GM11168 (cell line): ENCODE data around the gene CREBBP.

ENCODE experiments used
- in situ Hi-C: fragments of 300-500 bp; cut with MboI; formaldehyde crosslinking; loops from one replicate; pipeline ENCODE4 v1.12.0; 2022; ENCODE audit warnings: low sequenced_read_pairs; ENCODE audit not compliant: unreplicated experiment

Gene CREBBP

DNA sequence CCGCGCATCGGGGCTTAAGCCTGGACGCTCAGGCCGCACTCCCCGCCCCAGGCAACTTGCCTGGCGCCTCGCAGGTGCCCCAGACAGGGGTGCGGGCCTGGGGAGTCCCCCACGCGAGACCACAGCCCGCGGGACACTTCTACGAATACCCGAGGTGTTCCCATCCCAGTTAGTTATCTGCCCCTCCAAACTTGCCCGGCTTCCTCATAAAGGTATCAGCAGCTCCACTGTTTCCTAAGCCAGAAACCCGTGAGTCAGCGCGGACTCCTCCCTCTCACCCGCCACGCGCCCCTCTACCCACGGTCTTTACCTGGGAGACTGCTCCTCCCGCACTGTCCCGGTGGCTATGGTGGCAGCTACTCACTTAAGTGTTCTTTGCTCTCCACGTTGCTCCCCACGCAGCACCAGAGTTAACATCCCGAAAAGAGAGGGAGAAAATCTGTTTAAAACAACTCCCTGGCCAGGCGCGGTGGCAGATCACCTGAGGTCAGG is 1.0 kb upstream of the CREBBP start:
- in situ Hi-C loops, result no loop called here

DNA sequence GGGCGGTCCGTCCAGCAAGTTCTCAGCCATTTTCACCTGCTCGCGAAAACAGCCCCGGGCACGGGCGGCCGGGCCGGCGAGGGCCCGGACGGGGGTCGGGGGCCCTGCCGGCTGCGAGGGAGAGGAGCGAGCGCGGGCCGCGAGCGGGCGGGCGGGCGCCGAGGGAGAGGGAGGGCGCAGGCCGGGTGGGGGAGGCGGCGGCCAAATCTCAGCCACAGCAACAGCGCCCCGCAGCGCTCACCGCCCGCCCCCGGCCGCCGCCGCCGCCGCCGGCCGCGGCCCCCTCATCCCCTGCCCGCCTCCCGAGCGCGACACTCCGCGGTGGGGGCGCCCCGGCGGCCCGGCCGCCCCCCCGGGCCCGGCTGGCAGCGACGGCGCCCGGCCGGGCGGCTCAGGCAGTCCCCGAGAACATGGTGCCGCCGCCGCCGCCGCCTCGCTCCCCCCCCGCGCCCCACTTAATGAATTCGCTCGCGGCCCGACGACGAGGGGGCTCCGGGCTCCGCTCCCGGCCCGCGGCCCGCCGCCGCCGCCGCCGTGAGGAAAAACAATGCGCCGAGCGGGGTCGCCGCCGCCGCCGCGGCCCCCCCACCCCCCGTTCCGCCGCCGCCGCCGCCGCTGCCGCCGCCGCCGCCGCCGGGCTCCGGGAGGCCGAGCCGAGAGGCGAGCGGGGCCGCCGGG is 487 bp downstream of the CREBBP start:
- in situ Hi-C loops, result no loop called here

DNA sequence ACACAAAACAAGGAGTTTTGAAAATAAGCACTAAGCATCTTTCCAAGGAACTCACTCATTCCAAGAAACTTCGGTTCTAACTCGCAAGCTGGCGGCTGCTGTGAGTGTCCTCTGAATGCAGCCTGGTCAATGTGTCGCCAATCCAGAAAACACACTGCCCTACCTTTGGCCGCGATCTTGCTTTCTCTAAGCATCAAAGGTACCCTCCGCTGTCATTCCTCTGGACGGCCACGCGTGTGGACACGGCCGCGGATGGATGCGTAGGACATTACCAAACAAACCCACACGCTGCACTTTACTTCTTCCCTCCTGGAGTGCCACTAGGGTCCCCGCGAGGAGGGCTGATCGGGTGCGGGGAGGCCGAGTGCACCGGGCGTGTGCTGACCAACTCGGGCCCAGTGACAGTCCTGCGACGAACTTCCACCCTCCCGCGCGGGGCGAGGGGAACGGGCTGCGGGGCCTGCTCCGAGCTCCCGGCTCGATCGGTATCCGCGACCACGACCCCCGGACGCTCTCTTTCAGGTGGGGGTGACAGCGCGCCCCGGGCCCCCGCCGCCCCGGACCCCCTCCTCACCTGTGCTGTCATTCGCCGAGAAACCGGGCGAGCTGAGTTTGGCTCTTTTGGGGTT is 1.1 kb downstream of the CREBBP start:
- in situ Hi-C loops, result no loop called here

DNA sequence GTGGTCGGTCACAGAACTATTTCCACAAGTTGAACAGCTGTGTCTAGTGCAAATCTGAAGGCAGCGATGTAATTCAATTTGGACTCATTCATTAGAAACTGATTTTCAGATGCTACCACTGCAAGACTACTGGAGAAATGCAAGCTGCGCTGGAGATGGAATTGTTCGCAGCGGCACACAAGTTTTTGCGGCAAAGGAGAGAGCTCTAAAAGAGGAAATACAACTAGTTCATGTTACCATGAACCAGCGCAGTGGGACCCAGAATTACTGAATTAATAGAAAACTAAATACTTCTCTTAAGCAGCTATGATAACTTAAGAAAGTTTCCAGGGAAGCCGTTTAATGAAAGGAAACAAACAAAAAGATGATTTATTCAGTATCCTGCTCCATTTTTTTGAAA is 1.9 kb downstream of the CREBBP start:
- in situ Hi-C loops, result no loop called here

DNA sequence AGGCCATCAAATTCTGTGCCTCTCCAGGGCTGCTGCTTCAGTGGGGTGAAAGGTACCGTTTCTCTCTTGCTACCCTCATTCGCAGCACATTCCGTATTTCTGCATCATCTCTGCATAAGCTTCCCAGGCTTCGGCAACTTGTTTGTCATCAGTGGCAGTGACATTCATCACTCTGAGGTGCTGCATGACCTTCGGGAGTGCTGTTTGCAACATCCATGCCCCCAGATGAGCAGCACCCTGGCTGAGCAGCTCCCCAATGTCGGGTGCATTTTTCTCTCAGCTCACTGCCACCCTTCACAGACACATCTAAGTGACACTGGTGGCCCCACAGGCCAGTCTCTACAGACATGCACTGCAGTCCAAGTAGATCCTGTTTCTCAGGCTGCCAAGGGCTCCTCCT is 3.8 kb downstream of the CREBBP start:
- in situ Hi-C loops, result no loop called here

DNA sequence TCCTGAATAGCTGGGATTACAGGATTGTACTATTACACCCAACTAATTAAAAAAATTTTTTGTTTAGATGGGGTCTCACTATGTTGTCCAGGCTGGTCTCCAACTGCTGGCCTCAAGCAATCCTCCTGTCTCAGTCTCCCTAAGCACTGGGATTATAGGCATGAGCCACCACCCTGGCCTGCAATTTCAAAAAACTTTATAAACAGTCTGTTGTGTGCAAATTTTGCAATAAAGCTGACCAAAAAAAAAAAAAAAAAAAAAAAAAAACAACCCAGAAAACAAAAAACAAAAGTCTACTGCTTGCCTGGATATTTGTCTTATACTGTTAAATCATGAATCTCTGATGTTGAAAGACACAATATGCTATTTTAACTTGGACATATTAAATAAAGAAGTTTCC is 4.4 kb downstream of the CREBBP start:
- in situ Hi-C loops, result no loop called here

DNA sequence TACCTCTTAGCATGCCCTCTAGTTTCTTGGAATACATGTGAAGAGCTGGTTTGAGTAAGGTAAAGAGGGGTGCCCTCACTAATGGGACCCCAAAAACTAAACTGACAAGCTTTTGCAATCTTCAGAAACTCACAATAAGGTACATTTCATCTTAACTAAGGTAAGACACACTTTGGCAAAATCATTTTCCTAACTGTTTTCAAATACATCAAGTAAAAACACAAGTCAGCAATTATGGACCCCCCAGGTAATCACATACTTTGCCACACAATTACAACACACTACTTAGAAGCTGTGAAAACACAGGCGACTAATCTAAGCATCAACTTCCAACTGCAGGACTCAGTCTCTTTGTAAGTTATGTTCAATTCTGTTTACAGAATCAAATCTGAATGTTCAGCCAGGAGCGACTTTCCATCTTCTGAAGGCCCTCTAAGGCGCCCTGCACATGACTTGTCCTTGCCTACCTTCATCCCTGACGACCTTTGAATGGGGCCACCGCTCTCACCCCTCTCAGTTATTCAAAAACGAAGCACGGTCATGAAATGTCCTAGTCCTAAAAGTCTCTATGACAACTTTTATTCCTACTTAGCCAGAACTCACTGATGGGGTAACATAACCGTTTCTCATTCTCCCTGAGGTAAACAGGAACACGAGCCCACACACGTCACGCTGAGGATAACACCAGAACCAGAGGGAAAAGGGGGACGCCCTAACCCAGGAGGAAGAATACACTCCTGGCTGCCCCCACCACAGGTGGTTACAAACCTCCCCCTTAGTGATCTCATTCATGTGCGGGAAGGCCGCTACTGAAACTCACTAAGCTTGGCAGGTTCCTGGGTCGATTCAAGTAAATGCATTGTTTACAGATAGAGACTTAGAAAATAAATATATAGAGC is 5.5 kb downstream of the CREBBP start:
- in situ Hi-C loops, result no loop called here

DNA sequence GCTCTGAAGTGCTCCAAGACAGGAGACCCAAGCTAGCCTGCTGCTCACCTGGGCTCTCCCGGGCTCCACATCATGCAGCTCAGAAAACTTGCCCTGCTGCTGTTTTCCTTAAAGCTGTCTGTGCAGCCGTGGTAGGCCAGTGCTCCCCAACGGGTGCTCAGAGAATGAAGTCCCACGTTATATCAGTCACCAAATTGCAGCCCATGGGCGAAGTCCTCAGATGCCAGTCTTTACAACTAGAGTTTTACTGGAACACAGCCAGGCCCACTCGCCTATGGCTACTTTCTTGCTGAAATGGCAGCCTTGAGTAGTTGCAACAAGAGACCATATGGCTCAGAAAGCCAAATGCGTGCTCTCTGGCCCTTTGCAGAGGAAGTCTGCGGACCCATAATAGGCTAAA is 6.3 kb downstream of the CREBBP start:
- in situ Hi-C loops, result no loop called here

DNA sequence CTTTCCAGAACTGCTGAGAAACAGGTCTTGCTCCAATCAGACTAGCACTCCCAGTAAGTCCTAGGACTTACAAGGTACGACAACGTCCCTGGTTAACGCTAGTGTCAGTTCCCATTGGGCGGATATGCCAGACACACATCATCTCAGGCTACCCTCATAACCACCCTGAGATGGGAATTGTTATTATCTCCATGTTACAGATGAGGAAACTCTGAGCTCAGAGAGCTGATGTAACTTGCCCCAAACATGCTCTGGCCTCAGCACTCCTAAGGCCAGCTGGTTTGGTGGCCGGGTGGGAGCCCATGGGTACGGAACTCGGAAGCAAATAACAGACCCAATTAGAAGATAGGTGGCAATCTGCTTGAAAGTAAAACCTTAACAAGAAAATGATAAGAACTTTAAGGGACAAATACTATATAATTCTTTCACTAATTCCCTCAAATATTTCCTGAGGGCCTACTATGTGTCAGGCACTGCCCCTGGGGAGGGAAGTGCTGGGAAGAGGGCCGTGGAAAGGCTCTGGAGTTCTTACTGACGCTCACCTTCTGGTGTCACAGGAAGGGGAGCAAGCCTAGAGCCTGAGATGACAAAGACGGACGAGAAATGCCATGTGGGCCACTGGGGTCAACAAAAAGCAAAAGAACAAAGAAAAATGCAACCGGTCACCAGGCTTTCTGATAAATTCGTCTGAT is 6.9 kb downstream of the CREBBP start:
- in situ Hi-C loops, result no loop called here

DNA sequence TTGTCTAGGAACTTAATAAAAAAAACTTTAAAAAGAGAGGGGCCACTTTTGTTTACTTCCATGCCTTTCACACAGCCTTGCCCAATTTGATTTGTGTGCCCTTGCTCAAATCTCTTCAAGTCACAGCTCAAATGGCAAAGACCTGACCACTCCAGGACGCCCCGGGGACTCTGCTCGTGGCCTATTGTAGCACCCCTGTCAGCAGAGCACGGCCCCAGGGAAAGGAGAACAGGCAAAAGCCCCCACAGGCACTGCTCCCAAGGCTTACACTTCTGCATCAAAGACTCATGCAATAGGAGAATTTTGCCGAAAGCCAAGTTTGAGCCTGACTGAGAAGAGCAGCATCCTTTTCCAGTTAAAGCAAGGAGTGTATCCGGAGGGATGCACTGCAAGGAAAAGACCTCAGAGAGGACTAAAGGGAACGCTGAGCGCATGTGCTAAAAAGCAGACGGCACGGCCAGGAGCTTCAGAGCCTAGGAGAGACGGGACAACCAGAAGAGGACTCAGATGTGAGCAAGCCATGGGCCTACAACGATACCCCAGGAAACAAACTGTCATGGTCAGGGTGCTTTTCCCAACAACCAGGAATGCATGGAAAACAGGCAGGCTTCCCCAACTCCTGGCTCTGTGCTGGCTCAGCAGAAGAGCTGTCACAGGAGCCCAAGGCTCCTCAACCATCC is 8.2 kb downstream of the CREBBP start:
- in situ Hi-C loops, result no loop called here

DNA sequence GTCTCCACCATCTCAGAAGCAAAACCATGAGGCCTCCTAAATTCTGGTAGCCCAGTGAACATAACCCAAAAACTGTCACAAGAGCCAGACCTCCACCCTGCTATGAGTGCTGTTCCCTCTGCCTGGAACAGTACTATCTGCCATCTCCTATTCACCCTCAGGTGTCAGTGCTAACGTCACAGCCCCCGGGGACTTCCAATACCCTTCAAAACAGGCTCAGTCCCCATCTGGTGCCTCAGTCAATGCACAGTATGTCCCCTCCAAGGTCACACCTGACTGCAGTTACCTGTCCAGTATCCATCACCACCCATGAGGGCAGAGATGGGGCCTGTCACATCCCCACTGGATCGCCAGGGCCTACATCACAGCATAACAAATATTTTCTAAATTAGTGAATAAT is 11.5 kb downstream of the CREBBP start:
- in situ Hi-C loops, result no loop called here

DNA sequence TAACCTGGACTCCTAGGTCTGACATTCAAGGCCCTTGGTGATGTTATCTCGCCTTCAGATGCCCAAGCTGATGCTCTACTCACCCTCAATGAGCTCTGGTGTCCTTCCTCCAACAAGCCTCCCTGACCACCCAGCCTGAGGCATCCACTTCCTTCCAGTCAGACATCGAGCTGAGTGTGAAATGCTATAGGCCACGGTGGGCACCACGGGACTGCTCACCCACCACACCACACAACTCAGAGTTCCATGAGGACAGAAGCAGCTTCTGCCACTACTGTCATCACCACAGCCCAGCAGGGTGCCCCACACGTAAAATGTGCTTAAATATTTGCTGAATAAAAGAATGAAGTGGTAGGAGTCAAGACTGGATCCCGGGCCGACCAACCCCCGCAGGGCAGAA is 12.0 kb downstream of the CREBBP start:
- in situ Hi-C loops, result no loop called here

DNA sequence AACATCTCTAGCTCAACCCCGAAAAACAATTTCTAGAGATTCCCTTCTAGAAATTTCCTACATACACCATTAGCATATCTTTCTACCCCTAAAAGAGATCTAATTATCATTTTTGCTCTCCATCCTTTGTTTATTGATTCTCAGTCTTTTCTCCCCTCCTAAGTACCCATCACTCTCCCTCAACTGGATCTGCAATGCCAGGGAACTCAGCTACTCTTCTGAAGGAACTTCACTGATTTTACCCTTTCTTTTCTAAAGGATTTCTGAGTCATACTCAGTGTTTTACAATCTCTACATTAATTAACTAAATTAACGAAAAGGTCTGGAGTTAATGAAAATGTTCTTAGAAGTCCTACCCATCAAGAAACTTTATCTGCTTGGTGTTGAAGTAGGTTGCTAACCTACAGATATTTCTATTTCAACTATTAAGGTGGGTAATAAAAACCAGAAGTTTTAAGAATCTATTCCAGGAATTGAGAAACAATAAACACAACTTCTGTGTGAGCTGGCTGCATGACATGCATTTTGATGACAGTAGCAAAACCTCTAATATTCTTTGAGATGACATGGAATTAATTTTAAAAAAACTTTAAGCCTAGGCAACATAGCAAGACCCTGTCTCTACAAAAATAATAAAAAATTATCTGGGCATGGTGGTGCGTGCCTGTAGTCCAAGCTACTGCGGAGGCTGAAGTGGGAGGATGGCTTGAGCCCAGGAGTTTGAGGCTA is 13.6 kb downstream of the CREBBP start:
- in situ Hi-C loops, result no loop called here

DNA sequence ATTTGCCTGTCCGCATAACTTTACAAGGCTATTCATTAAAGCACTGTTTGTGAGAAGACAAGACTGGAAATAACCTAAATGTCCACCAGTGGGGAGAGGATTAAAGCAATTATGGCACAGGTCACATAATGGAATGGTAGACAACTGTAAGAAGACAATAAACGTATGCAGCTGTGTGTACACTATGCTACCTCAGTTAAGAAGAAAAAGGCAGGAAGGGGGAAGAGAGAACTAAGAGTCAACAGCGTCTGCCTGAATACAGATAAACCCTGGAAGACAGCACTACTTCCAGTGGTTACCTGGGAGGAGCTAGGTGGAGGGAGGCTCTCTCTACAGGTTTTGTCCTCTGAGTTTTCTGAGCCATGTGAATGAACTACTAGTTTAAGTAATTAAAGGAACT is 15.3 kb downstream of the CREBBP start:
- in situ Hi-C loops, result no loop called here

DNA sequence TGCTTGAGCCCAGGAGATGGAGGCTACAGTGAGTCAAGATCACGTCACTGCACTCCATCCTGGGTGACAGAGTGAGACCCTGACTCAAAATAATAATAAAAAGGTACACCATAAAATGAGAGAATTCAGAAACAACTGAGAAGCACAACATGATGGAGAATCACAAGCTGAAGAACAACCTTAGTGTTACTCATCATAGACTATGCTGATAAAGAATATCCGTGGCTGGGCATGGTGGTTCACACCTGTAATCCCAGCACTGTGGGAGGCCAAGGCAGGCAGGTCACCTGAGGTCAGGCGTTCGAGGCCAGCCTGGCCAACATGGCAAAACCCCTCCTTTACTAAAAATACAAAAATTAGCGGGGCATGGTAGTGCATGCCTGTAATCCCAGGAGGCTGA is 16.0 kb downstream of the CREBBP start:
- in situ Hi-C loops, result no loop called here

DNA sequence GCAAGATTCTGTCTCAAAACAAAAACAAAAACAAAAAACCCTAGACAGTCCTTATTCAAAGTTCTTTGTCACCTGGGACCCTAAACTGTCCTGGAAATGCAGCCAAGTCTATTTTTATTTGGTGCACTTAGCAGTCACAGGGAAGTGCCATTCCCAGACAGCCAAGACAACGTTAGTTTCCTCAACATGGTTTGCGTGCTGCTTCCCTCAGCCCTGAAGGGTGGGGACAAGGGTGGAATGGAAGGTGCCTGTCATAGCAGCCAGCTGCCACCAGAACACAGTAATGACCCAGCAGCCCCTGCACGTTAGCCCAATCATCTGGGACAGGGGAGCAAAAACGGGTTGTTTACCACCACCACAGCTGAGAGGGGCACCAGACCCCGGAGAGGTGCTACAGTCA is 16.9 kb downstream of the CREBBP start:
- in situ Hi-C loops, result no loop called here

DNA sequence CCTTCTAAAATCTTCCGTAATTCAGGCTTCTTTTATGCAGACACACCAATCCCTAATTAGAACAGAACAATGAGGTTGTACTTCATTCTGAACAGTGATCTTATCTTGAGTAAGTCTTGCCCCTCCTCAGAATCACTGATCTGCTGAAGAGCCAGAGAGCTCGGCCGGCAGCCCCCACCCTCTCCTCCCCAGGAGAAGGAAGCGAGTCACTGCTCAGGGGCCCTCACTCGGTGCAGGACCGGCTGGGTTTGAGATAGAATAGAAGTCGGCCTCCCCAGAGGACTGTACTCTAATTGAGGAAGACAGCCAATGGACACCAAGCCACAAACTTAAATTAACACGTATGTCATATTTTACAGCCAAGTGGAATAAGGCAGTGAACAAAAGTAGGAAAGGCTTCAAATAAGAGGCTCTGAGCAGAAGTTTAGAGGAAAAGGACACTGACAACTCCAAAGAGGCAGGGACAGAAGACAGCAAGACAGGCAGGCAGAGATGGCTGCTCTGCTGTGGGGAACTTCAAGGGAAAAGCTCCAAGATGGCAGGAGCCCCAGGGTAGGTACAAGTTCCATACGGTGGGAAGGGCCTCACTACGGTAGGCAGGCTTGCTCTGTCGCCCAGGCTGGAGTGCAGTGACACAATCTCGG is 18.6 kb downstream of the CREBBP start:
- in situ Hi-C loops, result no loop called here

DNA sequence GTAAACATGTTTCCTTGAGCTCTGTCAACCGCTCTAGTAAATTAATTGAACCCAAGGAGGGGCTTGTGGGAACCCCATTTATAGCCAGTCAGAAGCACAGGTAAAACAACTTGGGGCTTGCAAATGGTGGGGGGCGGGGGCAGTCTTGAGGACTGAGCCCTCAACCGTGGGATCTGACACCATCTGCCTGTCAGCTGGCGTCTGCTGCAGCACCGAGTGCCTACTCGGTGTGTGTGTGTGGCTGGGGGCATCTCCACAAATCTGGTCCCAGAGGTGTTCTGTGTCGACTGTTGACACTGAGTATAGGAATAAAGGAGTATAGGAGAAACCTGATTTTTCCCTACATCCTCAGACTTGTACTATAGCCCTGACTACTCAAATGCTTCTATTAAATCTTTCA is 20.6 kb downstream of the CREBBP start:
- in situ Hi-C loops, result loop anchor here (10.0 kb wide), 1 partner anchor 175 kb away; no protein-coding TSS in a partner anchor

DNA sequence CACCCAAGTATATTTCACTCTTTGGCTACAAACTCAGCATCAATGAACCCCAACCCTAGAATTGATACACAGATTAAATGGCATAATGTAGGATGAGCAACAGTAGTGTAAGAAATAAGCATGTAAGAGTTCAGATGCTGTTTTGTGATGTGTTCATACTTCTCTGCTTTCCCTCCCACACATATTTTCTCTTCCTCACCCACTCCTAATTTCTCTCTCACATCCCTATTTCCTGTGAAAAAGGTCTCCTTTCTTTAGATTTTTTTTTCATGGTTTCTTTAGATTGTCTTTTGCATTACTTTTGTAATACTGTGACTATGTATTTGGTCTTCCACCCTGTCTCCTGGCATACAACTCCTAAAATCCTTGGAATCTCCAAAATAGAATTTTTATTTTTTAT is 21.7 kb downstream of the CREBBP start:
- in situ Hi-C loops, result loop anchor here (10.0 kb wide), 1 partner anchor 174 kb away; no protein-coding TSS in a partner anchor
